Measurements from ENCODE around the gene ETV3. TPM values are rescaled to one million over a fixed set of nuclear protein-coding genes. Genes with fewer than 3 reads are reported as not detected.

ETV3 gene
- total RNA-seq, 2 experiments from 2014 or later: 47.7 to 47.9 TPM

GRCh38 chr1:157161901-157162300 lies 23.7 kb upstream of the ETV3 start:
- CTCF ChIA-PET: interaction anchor here (2.0 kb wide), 1 partner anchor 72 kb away, joined by 11 read pairs; no protein-coding TSS in a partner anchor
- intact Hi-C loops (cut with micrococcal nuclease): no loop called here

DNA sequence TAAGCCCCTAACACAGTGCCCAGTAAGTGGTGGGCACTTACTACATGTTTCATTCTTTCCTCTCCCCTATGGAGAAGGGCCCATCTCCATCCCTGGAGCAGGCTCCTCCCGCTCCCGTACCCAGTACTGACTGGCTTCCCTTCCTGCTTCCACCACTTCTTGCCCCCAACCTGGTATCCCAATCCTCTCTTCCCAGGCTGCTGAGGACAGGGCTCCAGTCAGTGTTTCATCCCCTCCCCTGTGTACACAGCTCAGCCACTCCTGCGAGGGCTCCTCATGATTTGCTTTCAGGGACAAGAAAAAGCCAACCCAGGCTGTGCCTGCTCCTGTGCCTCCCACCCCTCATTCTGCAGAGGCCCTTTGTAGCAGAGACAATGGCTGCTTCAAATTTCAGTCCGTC lies 20.8 kb upstream of the ETV3 start:
- TF ChIP-seq, protein P1, sequence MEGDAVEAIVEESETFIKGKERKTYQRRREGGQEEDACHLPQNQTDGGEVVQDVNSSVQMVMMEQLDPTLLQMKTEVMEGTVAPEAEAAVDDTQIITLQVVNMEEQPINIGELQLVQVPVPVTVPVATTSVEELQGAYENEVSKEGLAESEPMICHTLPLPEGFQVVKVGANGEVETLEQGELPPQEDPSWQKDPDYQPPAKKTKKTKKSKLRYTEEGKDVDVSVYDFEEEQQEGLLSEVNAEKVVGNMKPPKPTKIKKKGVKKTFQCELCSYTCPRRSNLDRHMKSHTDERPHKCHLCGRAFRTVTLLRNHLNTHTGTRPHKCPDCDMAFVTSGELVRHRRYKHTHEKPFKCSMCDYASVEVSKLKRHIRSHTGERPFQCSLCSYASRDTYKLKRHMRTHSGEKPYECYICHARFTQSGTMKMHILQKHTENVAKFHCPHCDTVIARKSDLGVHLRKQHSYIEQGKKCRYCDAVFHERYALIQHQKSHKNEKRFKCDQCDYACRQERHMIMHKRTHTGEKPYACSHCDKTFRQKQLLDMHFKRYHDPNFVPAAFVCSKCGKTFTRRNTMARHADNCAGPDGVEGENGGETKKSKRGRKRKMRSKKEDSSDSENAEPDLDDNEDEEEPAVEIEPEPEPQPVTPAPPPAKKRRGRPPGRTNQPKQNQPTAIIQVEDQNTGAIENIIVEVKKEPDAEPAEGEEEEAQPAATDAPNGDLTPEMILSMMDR (IDR thresholded peaks at IDR 0.05): no peak
- ChIA-PET POLR2A (no interaction called here), CTCF (interaction anchor here (3.1 to 15.0 kb wide), 2 partner anchors 74 to 85 kb away, joined by 11 to 562 read pairs; no protein-coding TSS in a partner anchor)
- ATAC-seq: no peak
- intact Hi-C loops (cut with micrococcal nuclease): no loop called here
- DNase-seq: no peak
- Mint-ChIP-seq H3K36me3 (ENCODE audit: low read depth) (no peaks in the 10 kb centered on the region), H3K9me3 (no peaks in the 10 kb centered on the region), H3K27me3 (peaks cover 5% of the 10 kb centered on the region), H3K4me1 (ENCODE audit: low read depth) (peaks cover 4% of the 10 kb centered on the region), H3K4me3 (no peak overlapping the region), H3K27ac (no peak overlapping the region)

More at GRCh38 chr1:157161901-157162300, 23.7 kb upstream of the ETV3 start:
- no peak overlapping the region for H3K27ac Mint-ChIP-seq
- H3K27me3 Mint-ChIP-seq: peaks cover 2% of the 10 kb centered on the region
- H3K4me1 Mint-ChIP-seq (ENCODE audit: low read depth): no peaks in the 10 kb centered on the region
- TF ChIP-seq, protein P1 (IDR thresholded peaks at IDR 0.05): no peak
- no peak overlapping the region for H3K4me3 Mint-ChIP-seq
- ATAC-seq (no peak), DNase-seq (no peak)
- no peaks in the 10 kb centered on the region for H3K9me3 Mint-ChIP-seq
- POLR2A ChIA-PET: no interaction called here
- no peaks in the 10 kb centered on the region for H3K36me3 Mint-ChIP-seq (ENCODE audit: low read depth)

DNA sequence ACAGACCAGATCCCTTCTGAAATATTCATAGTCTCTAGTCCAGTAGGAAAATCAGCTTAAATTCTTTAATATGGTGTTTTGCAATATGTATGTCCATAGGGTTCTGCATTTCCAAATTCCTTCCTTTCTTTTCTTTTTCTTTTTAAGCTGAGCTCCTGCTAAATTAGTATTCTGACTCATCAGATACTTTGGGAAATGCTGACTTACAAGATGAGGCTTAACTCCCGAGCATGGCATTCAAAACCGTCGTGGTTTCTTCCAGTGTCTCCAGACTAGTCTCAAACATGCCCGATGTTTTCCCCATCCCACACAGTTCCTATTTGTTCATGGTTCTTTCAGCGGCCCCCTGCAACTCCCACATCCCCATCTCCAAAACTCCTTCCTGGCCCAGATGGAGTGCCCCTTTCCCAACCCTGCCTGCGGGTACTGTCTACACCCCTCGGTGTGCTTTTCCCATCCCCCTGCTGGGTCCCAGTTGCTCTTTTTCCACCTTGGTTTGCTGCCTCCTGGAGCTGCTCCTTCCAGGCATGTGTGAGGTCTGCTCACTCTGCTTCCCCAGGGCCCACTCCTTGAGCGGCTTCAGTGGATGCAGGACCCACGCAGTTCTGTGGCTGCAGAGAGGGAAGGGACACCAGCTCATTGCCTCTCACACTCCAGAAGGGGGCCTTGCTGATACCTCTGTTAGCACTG lies 19.5 kb upstream of the ETV3 start:
- POLR2A ChIA-PET: interaction anchor here (1.4 kb wide), 1 partner anchor 68 kb away, joined by 3 read pairs; no protein-coding TSS in a partner anchor

DNA sequence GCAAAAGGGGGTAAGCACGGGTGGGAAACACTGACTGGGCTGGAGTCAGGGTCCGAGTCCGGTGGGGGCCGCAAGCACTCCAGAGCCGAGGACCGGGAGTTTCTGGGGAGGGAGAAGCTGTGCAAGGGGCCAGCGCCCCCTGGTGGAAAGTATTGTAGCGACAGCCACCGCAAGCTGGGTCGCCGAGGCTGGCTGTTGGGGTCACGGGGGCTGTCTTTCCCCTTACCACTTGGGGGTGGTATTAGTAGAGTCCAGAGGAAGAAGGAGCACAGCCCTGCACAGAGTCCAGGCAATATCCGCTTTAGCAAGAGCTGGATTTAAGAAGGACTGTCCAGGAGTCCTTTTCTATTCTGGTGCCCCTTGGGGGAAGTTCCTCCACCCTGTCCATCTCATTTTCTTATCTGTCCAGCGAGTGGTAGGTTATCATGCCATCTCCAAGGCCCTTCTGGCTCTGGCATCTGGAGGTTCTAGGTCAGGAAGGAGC lies 17.9 kb upstream of the ETV3 start:
- no peak overlapping the region for H3K27ac Mint-ChIP-seq

More for the DNA sequence above, 19.5 kb upstream of the ETV3 start:
- Mint-ChIP-seq H3K4me1 (ENCODE audit: low read depth) (peaks cover 11% of the 10 kb centered on the region), H3K4me3 (no peak overlapping the region), H3K36me3 (ENCODE audit: low read depth) (no peaks in the 10 kb centered on the region), H3K27ac (no peak overlapping the region), H3K27me3 (peaks cover 3% of the 10 kb centered on the region), H3K9me3 (no peaks in the 10 kb centered on the region)
- ATAC-seq: no peak
- intact Hi-C loops (cut with micrococcal nuclease): loop anchor here (2.0 kb wide), 1 partner anchor 67 kb away; no protein-coding TSS in a partner anchor
- CTCF ChIA-PET: interaction anchor here (0.8 to 15.0 kb wide), 11 partner anchors 10 to 83 kb away, joined by 3 to 562 read pairs (median 10); partner anchors contain the start of genes ETV3 and ETV3L
- no peak for DNase-seq
- TF ChIP-seq, protein P1 (IDR thresholded peaks at IDR 0.05): no peak

More for the DNA sequence above, 17.9 kb upstream of the ETV3 start:
- TF ChIP-seq, protein P1 (IDR thresholded peaks at IDR 0.05): peak; percentile 97
- H3K36me3 Mint-ChIP-seq (ENCODE audit: low read depth): no peaks in the 10 kb centered on the region
- no peak overlapping the region for H3K4me3 Mint-ChIP-seq
- POLR2A ChIA-PET: interaction anchor here (1.0 to 2.5 kb wide), 5 partner anchors 15 to 75 kb away, joined by 3 to 18 read pairs (median 4); partner anchors contain the start of gene ETV3
- CTCF ChIA-PET: interaction anchor here (0.7 to 15.0 kb wide), 30 partner anchors 9 to 340 kb away, joined by 3 to 562 read pairs (median 4); partner anchors contain the start of genes ETV3 and ETV3L
- H3K4me1 Mint-ChIP-seq (ENCODE audit: low read depth): peaks cover 14% of the 10 kb centered on the region
- H3K27me3 Mint-ChIP-seq: peaks cover 3% of the 10 kb centered on the region
- DNase-seq (peak; percentile 86), ATAC-seq (peak; percentile 80)
- no peaks in the 10 kb centered on the region for H3K9me3 Mint-ChIP-seq
- intact Hi-C loops (cut with micrococcal nuclease): loop anchor here (2.0 kb wide), 1 partner anchor 65 kb away; no protein-coding TSS in a partner anchor
